Neural progenitor cell (in vitro differentiated cells): ENCODE measurements around the gene MYBL2. TPM values are rescaled to one million over a fixed set of nuclear protein-coding genes. Genes with fewer than 3 reads are reported as not detected.
A peak's percentile ranks its signal among the peaks of the same experiment; 100 is the strongest.

ENCODE experiments used
- DNase-seq: peaks from one replicate; pipeline ENCODE4 v3.0.0-alpha.2; 2016; ENCODE audit warnings: low spot score
- H2AFZ ChIP-seq: fragments of 200-600 bp; sonication (generic); replicated peaks from 2 replicates; pipeline ENCODE4 v1.6.1; 2016; ENCODE audit warnings: antibody characterized with exemption
- H3F3A ChIP-seq: fragments of 200-600 bp; sonication (generic); 2 replicates; pipeline ENCODE4 v1.6.1; 2016; ENCODE audit warnings: antibody characterized with exemption, low read depth
- H3K27ac ChIP-seq: fragments of 200-600 bp; sonication (generic); 2 replicates; pipeline ENCODE4 v1.5.1; 2016; ENCODE audit warnings: mild to moderate bottlenecking
- H3K27me3 ChIP-seq: fragments of 200-600 bp; sonication (generic); 2 replicates; pipeline ENCODE4 v1.6.1; 2016; ENCODE audit warnings: mild to moderate bottlenecking, moderate library complexity
- H3K36me3 ChIP-seq: fragments of 200-600 bp; sonication (generic); 2 replicates; pipeline ENCODE4 v1.5.1; 2016
- H3K4me1 ChIP-seq: fragments of 200-600 bp; sonication (generic); 2 replicates; pipeline ENCODE4 v1.6.1; 2016; ENCODE audit warnings: mixed run types
- H3K4me2 ChIP-seq: fragments of 200-600 bp; sonication (generic); 2 replicates; pipeline ENCODE4 v1.6.1; 2016
- H3K4me3 ChIP-seq: fragments of 200-600 bp; sonication (generic); 2 replicates; pipeline ENCODE4 v1.5.1; 2016
- H3K79me2 ChIP-seq: fragments of 200-600 bp; sonication (generic); 2 replicates; pipeline ENCODE4 v1.6.1; 2016; ENCODE audit warnings: low read depth
- H3K9ac ChIP-seq: fragments of 200-600 bp; sonication (generic); 2 replicates; pipeline ENCODE4 v1.6.1; 2016
- H3K9me3 ChIP-seq: fragments of 200-600 bp; sonication (generic); 2 replicates; pipeline ENCODE4 v1.5.1; 2016; ENCODE audit warnings: low read depth
- H4K20me1 ChIP-seq: fragments of 200-600 bp; sonication (generic); 2 replicates; pipeline ENCODE4 v1.6.1; 2016; ENCODE audit warnings: low read depth
- H3K27ac Mint-ChIP-seq: 3 replicates; pipeline ENCODE4 v1.8.0; 2021; ENCODE audit warnings: mixed read lengths
- H3K27me3 Mint-ChIP-seq: 2 replicates; pipeline ENCODE4 v1.8.0; 2022; ENCODE audit warnings: low read depth, mild to moderate bottlenecking, inconsistent platforms, moderate library complexity, mixed read lengths; ENCODE audit not compliant: insufficient read depth
- H3K36me3 Mint-ChIP-seq: 3 replicates; pipeline ENCODE4 v1.8.0; 2021; ENCODE audit warnings: mixed read lengths
- H3K4me1 Mint-ChIP-seq: 3 replicates; pipeline ENCODE4 v1.8.0; 2021; ENCODE audit warnings: mixed read lengths
- H3K4me3 Mint-ChIP-seq: 3 replicates; pipeline ENCODE4 v1.8.0; 2021; ENCODE audit warnings: mild to moderate bottlenecking, moderate library complexity, mixed read lengths
- H3K9me3 Mint-ChIP-seq: 3 replicates; pipeline ENCODE4 v1.8.0; 2020; ENCODE audit warnings: mixed read lengths
- EZH2 ChIP-seq: fragments of 200-600 bp; sonication (generic); IDR thresholded peaks from 2 replicates; pipeline ENCODE4 v1.6.1; 2017; ENCODE audit warnings: antibody characterized with exemption, mild to moderate bottlenecking, moderate library complexity
- EZH2phosphoT487 ChIP-seq: fragments of 200-600 bp; sonication (generic); IDR thresholded peaks from 2 replicates; pipeline ENCODE4 v1.6.1; 2017; ENCODE audit warnings: antibody characterized with exemption
- total RNA-seq: library from RNA; depleted of rRNA; stranded (reverse); fragments of >200 nt; gene quantifications from 2 replicates; pipeline ENCODE4 v1.2.3, GENCODE V29; 2015; ENCODE audit warnings: low replicate concordance
- TF ChIP-seq, protein P1 (sequence below): fragments of 200-600 bp; sonication (generic); IDR thresholded peaks from 2 replicates; pipeline ENCODE4 v1.5.1; 2017; ENCODE audit warnings: antibody characterized with exemption, mild to moderate bottlenecking

Gene MYBL2
- total RNA-seq, 1 donor from 2014 or later, result 28.8 TPM

DNA sequence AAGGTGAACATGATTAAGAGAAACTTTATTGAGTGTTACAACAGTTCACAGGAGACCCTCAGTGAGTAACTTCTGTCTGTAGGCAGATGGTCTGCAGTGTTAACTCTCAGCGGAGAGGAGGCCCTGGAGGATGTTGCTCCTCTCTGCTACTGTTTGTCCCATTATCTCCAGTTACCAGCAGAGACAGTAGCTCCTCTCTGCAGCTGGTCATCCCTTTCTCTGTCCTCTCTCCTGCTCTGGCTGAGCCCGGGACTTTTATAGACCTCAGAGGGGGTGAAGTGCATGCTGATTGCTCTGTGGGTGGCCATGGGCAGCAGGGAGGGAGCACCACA lies 54.1 kb downstream of the MYBL2 start:
- no peak overlapping the region for H3K27ac ChIP-seq
- no peaks in the 10 kb centered on the region for H3K27me3 ChIP-seq
- no peak overlapping the region for H3K4me3 Mint-ChIP-seq
- H3K4me1 ChIP-seq, result peaks cover 12% of the 10 kb centered on the region
- H3K9ac ChIP-seq, result no peak overlapping the region
- H3K4me3 ChIP-seq, result no peak overlapping the region
- H3K27me3 Mint-ChIP-seq, result no peaks in the 10 kb centered on the region
- H3K4me2 ChIP-seq, result no peak overlapping the region
- H3K36me3 ChIP-seq, result no peaks in the 10 kb centered on the region
- no peaks in the 10 kb centered on the region for H3K79me2 ChIP-seq
- DNase-seq, result no peak
- H3K9me3 ChIP-seq, result no peaks in the 10 kb centered on the region
- H4K20me1 ChIP-seq, result no peaks in the 10 kb centered on the region
- H2AFZ ChIP-seq, result no peak overlapping the region
- TF ChIP-seq EZH2 (no peak), EZH2phosphoT487 (no peak)
- TF ChIP-seq, protein P1, sequence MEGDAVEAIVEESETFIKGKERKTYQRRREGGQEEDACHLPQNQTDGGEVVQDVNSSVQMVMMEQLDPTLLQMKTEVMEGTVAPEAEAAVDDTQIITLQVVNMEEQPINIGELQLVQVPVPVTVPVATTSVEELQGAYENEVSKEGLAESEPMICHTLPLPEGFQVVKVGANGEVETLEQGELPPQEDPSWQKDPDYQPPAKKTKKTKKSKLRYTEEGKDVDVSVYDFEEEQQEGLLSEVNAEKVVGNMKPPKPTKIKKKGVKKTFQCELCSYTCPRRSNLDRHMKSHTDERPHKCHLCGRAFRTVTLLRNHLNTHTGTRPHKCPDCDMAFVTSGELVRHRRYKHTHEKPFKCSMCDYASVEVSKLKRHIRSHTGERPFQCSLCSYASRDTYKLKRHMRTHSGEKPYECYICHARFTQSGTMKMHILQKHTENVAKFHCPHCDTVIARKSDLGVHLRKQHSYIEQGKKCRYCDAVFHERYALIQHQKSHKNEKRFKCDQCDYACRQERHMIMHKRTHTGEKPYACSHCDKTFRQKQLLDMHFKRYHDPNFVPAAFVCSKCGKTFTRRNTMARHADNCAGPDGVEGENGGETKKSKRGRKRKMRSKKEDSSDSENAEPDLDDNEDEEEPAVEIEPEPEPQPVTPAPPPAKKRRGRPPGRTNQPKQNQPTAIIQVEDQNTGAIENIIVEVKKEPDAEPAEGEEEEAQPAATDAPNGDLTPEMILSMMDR, result no peak
- H3F3A ChIP-seq, result no peaks in the 10 kb centered on the region
- no peaks in the 10 kb centered on the region for H3K4me1 Mint-ChIP-seq
- peaks cover 4% of the 10 kb centered on the region for H3K9me3 Mint-ChIP-seq
- H3K36me3 Mint-ChIP-seq, result peaks cover 8% of the 10 kb centered on the region
- no peak overlapping the region for H3K27ac Mint-ChIP-seq

DNA sequence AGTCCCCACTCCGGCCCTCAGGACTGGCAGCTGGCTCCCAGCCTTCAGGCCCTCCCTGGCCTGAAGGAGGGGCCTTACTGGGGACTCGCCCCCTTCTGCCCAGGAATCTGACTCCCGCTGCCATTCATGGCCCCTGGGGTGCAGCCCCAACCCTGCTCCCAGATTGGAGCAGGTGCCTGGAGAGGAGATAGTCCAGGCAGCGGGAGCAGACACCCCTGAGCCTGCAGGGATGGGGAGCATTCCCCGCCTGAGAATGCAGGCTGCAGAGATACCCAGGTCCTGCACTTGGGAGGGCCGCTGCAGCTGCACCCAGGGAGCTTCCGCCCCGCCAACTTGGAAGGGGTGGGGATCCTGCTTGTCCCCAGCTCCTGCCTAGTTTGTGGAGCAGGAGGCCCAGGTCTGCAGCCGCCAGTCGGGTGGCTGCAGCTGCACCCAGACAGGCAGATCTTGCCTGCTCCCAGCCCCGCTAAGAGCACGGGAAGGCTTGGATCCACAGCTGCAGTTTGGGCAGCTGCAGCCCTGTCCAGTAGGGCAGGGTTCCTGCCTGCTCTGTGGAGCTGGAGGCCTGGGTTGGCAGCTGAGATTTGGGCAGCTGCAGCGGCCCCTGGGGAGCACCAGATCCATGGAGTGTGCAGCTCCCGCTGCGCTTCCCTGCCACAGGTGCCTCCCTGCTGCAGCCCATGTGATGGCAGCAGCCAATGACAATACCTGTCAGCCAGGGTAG lies 54.7 kb downstream of the MYBL2 start:
- no peaks in the 10 kb centered on the region for H3K27me3 Mint-ChIP-seq
- DNase-seq, result peak; percentile 23
- no peaks in the 10 kb centered on the region for H3K27me3 ChIP-seq
- H3K4me3 Mint-ChIP-seq, result no peak overlapping the region
- H3K4me3 ChIP-seq, result no peak overlapping the region
- H3K36me3 Mint-ChIP-seq, result peaks cover 8% of the 10 kb centered on the region
- H3K79me2 ChIP-seq, result no peaks in the 10 kb centered on the region
- H3K4me1 ChIP-seq, result peaks cover 12% of the 10 kb centered on the region
- peaks cover 4% of the 10 kb centered on the region for H3K9me3 Mint-ChIP-seq
- H3K9me3 ChIP-seq, result no peaks in the 10 kb centered on the region
- no peaks in the 10 kb centered on the region for H3F3A ChIP-seq
- no peak overlapping the region for H3K27ac Mint-ChIP-seq
- no peaks in the 10 kb centered on the region for H4K20me1 ChIP-seq
- H3K4me1 Mint-ChIP-seq, result no peaks in the 10 kb centered on the region
- H3K27ac ChIP-seq, result no peak overlapping the region
- TF ChIP-seq EZH2, result no peak
- no peak for TF ChIP-seq EZH2phosphoT487
- TF ChIP-seq, protein P1, result no peak
- H3K4me2 ChIP-seq, result peak overlapping the region; percentile 35
- H2AFZ ChIP-seq, result peak overlapping the region; percentile 12
- no peak overlapping the region for H3K9ac ChIP-seq
- no peaks in the 10 kb centered on the region for H3K36me3 ChIP-seq

DNA sequence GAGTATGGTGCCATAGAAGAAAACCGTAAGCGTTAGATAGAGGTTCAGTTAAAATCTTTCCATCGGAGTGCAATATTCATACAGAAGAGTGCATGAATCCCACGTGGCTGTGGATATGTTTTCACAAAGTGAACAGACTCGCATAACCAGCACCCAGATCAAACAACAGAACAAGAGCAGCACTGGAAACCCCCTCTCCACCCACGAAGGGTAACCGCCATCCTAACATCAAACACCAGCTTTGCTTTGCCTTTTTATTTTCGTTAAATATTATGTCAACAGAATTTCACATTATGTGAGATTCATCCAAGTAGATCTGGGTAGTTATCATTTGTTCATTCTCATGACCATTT lies 55.2 kb downstream of the MYBL2 start:
- no peaks in the 10 kb centered on the region for H3K4me1 Mint-ChIP-seq
- DNase-seq, result no peak
- Histone ChIP-seq H2AFZ (no peak overlapping the region), H3K4me2 (peak overlapping the region; percentile 35), H3K27ac (no peak overlapping the region), H3K79me2 (no peaks in the 10 kb centered on the region), H3K4me3 (no peak overlapping the region), H3K9me3 (no peaks in the 10 kb centered on the region), H4K20me1 (no peaks in the 10 kb centered on the region), H3K36me3 (no peaks in the 10 kb centered on the region), H3K9ac (no peak overlapping the region), H3F3A (no peaks in the 10 kb centered on the region), H3K4me1 (peaks cover 12% of the 10 kb centered on the region), H3K27me3 (no peaks in the 10 kb centered on the region)
- H3K4me3 Mint-ChIP-seq, result no peak overlapping the region
- peaks cover 4% of the 10 kb centered on the region for H3K9me3 Mint-ChIP-seq
- no peaks in the 10 kb centered on the region for H3K27me3 Mint-ChIP-seq
- H3K36me3 Mint-ChIP-seq, result peaks cover 8% of the 10 kb centered on the region
- H3K27ac Mint-ChIP-seq, result no peak overlapping the region
- TF ChIP-seq, protein P1, result no peak
- TF ChIP-seq EZH2, result no peak
- TF ChIP-seq EZH2phosphoT487, result no peak
